Measurements from ENCODE around the gene ITGAD. TPM values are rescaled to one million over a fixed set of nuclear protein-coding genes. Genes with fewer than 3 reads are reported as not detected.

The ITGAD gene
- total and polyA plus RNA-seq, 2 of the 8 experiments (the other 6 are each of a cell fraction or from before 2014, with no cell fraction given), result 0.06 TPM; not detected in 1

DNA sequence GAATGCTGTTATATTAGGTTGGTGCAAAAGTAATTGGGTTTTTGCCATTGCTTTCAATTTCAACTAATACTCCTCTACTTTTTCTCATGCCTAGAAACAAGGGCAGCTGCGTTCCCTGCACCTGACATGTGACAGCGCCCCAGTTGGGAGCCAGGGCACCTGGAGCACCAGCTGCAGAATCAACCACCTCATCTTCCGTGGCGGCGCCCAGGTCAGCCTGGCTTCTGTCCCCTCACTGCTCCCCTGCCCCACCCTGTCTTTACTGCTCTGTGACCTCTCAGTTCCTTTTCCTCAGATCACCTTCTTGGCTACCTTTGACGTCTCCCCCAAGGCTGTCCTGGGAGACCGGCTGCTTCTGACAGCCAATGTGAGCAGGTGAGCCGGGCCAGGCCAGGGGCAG, 16.4 kb upstream of the ITGAD start (continued):
- TF ChIP-seq, protein P1, sequence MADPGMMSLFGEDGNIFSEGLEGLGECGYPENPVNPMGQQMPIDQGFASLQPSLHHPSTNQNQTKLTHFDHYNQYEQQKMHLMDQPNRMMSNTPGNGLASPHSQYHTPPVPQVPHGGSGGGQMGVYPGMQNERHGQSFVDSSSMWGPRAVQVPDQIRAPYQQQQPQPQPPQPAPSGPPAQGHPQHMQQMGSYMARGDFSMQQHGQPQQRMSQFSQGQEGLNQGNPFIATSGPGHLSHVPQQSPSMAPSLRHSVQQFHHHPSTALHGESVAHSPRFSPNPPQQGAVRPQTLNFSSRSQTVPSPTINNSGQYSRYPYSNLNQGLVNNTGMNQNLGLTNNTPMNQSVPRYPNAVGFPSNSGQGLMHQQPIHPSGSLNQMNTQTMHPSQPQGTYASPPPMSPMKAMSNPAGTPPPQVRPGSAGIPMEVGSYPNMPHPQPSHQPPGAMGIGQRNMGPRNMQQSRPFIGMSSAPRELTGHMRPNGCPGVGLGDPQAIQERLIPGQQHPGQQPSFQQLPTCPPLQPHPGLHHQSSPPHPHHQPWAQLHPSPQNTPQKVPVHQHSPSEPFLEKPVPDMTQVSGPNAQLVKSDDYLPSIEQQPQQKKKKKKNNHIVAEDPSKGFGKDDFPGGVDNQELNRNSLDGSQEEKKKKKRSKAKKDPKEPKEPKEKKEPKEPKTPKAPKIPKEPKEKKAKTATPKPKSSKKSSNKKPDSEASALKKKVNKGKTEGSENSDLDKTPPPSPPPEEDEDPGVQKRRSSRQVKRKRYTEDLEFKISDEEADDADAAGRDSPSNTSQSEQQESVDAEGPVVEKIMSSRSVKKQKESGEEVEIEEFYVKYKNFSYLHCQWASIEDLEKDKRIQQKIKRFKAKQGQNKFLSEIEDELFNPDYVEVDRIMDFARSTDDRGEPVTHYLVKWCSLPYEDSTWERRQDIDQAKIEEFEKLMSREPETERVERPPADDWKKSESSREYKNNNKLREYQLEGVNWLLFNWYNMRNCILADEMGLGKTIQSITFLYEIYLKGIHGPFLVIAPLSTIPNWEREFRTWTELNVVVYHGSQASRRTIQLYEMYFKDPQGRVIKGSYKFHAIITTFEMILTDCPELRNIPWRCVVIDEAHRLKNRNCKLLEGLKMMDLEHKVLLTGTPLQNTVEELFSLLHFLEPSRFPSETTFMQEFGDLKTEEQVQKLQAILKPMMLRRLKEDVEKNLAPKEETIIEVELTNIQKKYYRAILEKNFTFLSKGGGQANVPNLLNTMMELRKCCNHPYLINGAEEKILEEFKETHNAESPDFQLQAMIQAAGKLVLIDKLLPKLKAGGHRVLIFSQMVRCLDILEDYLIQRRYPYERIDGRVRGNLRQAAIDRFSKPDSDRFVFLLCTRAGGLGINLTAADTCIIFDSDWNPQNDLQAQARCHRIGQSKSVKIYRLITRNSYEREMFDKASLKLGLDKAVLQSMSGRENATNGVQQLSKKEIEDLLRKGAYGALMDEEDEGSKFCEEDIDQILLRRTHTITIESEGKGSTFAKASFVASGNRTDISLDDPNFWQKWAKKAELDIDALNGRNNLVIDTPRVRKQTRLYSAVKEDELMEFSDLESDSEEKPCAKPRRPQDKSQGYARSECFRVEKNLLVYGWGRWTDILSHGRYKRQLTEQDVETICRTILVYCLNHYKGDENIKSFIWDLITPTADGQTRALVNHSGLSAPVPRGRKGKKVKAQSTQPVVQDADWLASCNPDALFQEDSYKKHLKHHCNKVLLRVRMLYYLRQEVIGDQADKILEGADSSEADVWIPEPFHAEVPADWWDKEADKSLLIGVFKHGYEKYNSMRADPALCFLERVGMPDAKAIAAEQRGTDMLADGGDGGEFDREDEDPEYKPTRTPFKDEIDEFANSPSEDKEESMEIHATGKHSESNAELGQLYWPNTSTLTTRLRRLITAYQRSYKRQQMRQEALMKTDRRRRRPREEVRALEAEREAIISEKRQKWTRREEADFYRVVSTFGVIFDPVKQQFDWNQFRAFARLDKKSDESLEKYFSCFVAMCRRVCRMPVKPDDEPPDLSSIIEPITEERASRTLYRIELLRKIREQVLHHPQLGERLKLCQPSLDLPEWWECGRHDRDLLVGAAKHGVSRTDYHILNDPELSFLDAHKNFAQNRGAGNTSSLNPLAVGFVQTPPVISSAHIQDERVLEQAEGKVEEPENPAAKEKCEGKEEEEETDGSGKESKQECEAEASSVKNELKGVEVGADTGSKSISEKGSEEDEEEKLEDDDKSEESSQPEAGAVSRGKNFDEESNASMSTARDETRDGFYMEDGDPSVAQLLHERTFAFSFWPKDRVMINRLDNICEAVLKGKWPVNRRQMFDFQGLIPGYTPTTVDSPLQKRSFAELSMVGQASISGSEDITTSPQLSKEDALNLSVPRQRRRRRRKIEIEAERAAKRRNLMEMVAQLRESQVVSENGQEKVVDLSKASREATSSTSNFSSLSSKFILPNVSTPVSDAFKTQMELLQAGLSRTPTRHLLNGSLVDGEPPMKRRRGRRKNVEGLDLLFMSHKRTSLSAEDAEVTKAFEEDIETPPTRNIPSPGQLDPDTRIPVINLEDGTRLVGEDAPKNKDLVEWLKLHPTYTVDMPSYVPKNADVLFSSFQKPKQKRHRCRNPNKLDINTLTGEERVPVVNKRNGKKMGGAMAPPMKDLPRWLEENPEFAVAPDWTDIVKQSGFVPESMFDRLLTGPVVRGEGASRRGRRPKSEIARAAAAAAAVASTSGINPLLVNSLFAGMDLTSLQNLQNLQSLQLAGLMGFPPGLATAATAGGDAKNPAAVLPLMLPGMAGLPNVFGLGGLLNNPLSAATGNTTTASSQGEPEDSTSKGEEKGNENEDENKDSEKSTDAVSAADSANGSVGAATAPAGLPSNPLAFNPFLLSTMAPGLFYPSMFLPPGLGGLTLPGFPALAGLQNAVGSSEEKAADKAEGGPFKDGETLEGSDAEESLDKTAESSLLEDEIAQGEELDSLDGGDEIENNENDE (IDR thresholded peaks at IDR 0.05; ENCODE audit: insufficient replicate concordance, low read length), result no peak
- TF ChIP-seq NANOG (IDR thresholded peaks at IDR 0.05; ENCODE audit: insufficient read depth, low read depth, low read length, poor library complexity, severe bottlenecking) (no peak), SP1 (IDR thresholded peaks at IDR 0.05; ENCODE audit: low read depth, low read length) (no peak), CBX5 (IDR thresholded peaks at IDR 0.05; ENCODE audit: low read depth, low read length) (no peak), FOSL1 (IDR thresholded peaks at IDR 0.05; ENCODE audit: insufficient read depth, low read depth, low read length) (no peak)
- TF ChIP-seq, protein P2, sequence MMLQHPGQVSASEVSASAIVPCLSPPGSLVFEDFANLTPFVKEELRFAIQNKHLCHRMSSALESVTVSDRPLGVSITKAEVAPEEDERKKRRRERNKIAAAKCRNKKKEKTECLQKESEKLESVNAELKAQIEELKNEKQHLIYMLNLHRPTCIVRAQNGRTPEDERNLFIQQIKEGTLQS (IDR thresholded peaks at IDR 0.05; ENCODE audit: insufficient read depth, low read depth, low read length), result no peak

Measured in H1 (cell line).